Motor neuron (in vitro differentiated cells): ENCODE measurements around the gene LSAMP. TPM values are rescaled to one million over a fixed set of nuclear protein-coding genes. Genes with fewer than 3 reads are reported as not detected.

ENCODE experiments used
- ATAC-seq, 8 experiments: fragments of 200-7000 bp; cut with Tn5 transposase; replicated peaks in 6 of 8; 2 replicates each; pipeline ENCODE4 v1.8.0; 2021; ENCODE audit warnings: mild to moderate bottlenecking in 8 of 8, moderate library complexity in 8 of 8
- H3K27ac ChIP-seq, 2 donors: fragments of 250-450 bp; sonication (Bioruptor Pico); 2 replicates each; pipeline ENCODE4 v1.9.0; 2021; ENCODE audit warnings: antibody characterized with exemption in 2 of 2, mild to moderate bottlenecking in 2 of 2, moderate library complexity in 1 of 2
- H3K4me1 ChIP-seq, 2 donors: fragments of 250-450 bp; sonication (Bioruptor Pico); replicated peaks in 1 of 2; 2 replicates each; pipeline ENCODE4 v1.6.1; 2021; ENCODE audit warnings: antibody characterized with exemption in 2 of 2, mild to moderate bottlenecking in 2 of 2, moderate library complexity in 1 of 2
- H3K4me3 ChIP-seq, 5 donors: fragments of 250-450 bp; sonication (Bioruptor Pico); 2 replicates each; pipeline ENCODE4 v1.9.0; 2021; ENCODE audit warnings: antibody characterized with exemption in 5 of 5, mild to moderate bottlenecking in 5 of 5, moderate library complexity in 4 of 5
- WGBS, 10 experiments: fragments of 450-650 bp; shearing (Covaris generic); methylation state at CpG; one replicate each; pipeline ENCODE4 v1.0.0; 2022; 5-methylcytosine and 5-hydroxymethylcytosine counted together
- in situ Hi-C, 9 experiments: fragments of 400-800 bp; cut with MboI; loops; one replicate each; pipeline ENCODE4 v1.15.0; 2021; ENCODE audit warnings: low sequenced_read_pairs in 9 of 9, low pct_unique_long_range_greater_than_20kb in 2 of 9; ENCODE audit not compliant: unreplicated experiment in 9 of 9
- total RNA-seq, 8 experiments: library from RNA; unstranded; fragments of 300-600 nt; gene quantifications; 2 replicates each; pipeline versions ENCODE4 v1.2.3 to v1.2.4, GENCODE V29; 2022

LSAMP gene
- total RNA-seq, 8 experiments from 2014 or later = 24.4 to 76.5 (median 39.2) TPM

GRCh38 chr3:115937054-115937453 lies 508.2 kb downstream of the LSAMP start:
- no peak for ATAC-seq
- Histone ChIP-seq H3K27ac (no peak overlapping the region), H3K4me3 (no peak overlapping the region), H3K4me1 (no peaks in the 10 kb centered on the region)
- WGBS, 10 experiments = 75 to 100% (median 95%) methylated on average over 1 to 2 of the region's 2 CpGs
- in situ Hi-C loops = no loop called here

GRCh38 chr3:115932807-115933206 lies 512.5 kb downstream of the LSAMP start:
- in situ Hi-C loops = no loop called here
- H3K4me1 ChIP-seq = peaks cover 2 to 15% of the 10 kb centered on the region in 2 donors
- H3K4me3 ChIP-seq = no peak overlapping the region
- no peak for ATAC-seq
- WGBS, 10 experiments = 87 to 100% (median 96%) methylated on average over 4 to 7 of the region's 7 CpGs; no CpG with 5 or more reads in 1 of the 10 experiments
- no peak overlapping the region for H3K27ac ChIP-seq

DNA sequence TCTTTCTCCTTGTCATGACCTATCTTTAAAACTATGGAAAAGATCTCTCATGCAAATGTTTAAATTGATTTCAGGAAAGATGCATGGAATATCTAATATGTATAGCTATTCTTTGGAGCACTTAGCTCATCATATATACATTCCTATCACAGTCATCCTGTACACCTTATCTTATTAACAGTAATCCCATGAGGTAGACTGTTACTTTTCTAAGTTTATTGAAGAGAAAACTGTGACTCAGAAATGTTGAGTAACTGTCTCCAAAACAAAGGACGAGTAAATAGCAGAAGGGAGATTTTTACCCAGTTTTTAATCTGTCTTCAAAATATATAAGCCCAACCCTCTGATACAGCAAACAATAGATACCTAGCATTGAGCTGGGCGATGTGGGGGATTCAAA lies 513.7 kb downstream of the LSAMP start:
- Histone ChIP-seq H3K4me3 (no peak overlapping the region), H3K27ac (no peak overlapping the region), H3K4me1 (peaks cover 2 to 15% of the 10 kb centered on the region in 2 donors)
- 30 to 100% (median 89%) methylated on average over 1 to 2 of the region's 2 CpGs for WGBS, 10 experiments
- ATAC-seq = no peak
- in situ Hi-C loops = no loop called here

DNA sequence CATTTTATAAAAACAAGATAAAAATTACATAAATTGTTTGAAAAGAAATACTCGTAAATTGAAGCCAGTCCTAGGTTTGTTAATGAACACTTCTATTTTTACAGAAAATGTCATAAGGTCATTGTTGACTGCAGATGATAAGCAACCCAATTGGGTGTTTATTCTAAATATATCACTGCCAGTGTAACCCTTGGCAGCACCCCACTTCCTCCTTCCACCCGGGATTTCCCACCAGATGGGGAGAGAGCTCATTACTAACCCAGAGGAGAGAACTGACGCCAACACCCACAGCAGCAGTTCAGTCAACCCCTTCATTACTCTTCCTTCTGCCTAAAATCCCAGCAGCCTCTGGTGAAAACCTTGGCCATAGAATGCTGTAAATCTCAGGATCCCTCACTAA lies 514.4 kb downstream of the LSAMP start:
- no peak overlapping the region for H3K4me3 ChIP-seq
- in situ Hi-C loops = no loop called here
- peak in 1 of 8 experiments; percentile 46 for ATAC-seq
- H3K27ac ChIP-seq = no peak overlapping the region
- H3K4me1 ChIP-seq = peaks cover 2 to 15% of the 10 kb centered on the region in 2 donors
- WGBS, 10 experiments = 20 to 100% (median 85%) methylated on average over 1 to 3 of the region's 3 CpGs; no CpG with 5 or more reads in 1 of the 10 experiments

DNA sequence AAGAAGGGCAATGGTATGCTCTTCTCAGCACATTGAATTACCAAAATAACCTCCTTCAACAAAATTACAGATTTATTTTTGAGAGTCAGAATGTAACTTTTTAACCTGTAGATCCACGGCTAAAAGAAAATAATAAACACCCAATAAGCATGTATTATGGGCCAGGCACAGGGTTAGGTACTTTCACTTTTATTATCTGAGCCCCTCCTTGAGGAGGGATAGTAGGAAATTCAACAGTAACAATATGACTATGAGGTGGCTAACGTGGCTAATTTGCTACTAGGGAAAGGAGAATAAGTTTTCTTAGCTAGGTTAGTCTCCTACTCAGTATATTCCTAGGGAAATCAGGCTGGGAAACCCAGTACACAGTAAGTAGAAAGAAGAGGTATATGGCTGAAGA lies 515.1 kb downstream of the LSAMP start:
- Histone ChIP-seq H3K27ac (no peak overlapping the region), H3K4me3 (no peak overlapping the region), H3K4me1 (peaks cover 2 to 15% of the 10 kb centered on the region in 2 donors)
- in situ Hi-C loops = no loop called here
- ATAC-seq = no peak
- WGBS, 10 experiments = 42 to 100% (median 85%) methylated on average over 1 to 2 of the region's 2 CpGs; no CpG with 5 or more reads in 1 of the 10 experiments

DNA sequence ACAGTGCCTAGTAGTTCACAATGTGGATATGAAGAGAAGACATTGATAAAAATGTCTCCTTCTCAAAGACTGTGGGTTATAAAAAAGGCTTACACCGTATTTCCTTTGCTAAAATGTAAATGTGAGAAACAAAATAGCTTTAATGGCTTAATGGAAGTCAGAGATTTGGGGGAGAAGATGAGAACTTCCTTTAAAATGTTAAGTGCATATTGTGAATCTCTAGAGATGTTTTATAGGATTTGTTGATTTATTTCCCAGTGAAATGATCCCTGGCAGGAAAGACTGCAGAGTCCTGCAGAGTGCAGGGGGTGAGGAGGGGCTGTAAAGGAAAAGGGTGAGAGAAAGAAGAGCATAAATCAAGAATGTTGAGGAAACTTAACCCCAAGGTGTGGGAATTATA lies 516.9 kb downstream of the LSAMP start:
- no peak overlapping the region for H3K4me3 ChIP-seq
- no peak overlapping the region for H3K27ac ChIP-seq
- H3K4me1 ChIP-seq = peaks cover 2 to 15% of the 10 kb centered on the region in 2 donors
- in situ Hi-C loops = no loop called here
- no peak for ATAC-seq
- WGBS, 10 experiments = 29 to 100% (median 44%) methylated on average over 1 of the region's 1 CpG; no CpG with 5 or more reads in 1 of the 10 experiments

DNA sequence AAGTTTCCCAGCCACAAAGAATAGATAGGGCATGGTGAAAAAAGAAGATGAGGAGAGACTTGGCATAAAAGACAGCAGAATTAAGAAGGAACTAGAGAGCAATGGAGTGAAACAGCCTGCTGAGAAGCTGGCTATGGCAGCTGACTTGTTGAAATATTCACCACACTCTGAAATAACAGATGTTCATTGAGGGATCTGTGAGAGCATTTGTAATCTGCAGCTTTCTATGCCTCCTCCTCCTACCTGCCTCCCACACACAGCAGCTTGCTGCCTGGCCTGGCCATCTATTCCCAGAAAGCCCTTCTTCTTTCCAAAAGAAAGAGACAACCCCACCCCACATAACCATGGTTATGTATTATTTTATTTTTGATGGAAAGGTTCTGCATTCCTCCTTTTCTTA lies 518.1 kb downstream of the LSAMP start:
- in situ Hi-C loops = no loop called here

DNA sequence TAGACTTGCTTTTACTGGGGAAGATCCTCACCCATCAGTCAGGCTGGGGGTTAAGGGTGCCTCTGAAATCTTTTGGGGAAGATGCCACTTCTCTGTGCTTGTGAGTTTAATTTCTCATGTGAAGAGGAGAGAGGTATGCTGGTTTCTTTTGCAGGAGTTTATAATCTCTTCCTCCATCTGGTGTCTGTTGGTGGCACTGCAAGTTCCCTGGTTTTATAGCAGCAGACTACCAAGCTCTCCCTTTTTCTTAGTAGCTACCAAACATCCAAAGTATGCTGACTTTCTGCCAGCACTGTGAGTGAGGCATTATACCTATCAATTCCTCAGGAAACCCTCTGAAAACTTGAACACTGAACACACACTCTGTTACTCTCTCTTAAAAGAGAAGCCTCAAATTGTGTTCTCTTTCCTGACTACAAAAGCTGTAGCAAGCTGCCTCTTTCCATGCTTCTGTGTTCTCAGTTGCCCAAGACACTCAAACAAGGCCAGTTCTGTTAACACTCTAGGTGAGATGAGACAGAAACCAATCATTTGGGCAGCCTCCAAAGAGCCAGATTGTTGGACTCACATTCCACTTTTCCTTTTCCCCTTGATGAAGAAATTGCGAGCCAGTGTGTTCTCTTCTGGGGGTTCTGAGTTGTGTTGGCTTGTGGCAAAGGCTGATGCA lies 522.5 kb downstream of the LSAMP start:
- in situ Hi-C loops = no loop called here
- peak in 4 of 8 experiments; percentile 49 to 84 (median 62) for ATAC-seq
- Histone ChIP-seq H3K27ac (no peak overlapping the region), H3K4me3 (no peak overlapping the region), H3K4me1 (no peaks in the 10 kb centered on the region)
- 83 to 100% (median 100%) methylated on average over 1 of the region's 1 CpG; no CpG with 5 or more reads in 2 of the 10 experiments for WGBS, 10 experiments

More for the DNA sequence above, 518.1 kb downstream of the LSAMP start:
- no peak overlapping the region for H3K27ac ChIP-seq
- ATAC-seq = peak in 2 of 8 experiments; percentile 45 to 69
- H3K4me3 ChIP-seq = no peak overlapping the region
- peaks cover 2 to 15% of the 10 kb centered on the region in 2 donors for H3K4me1 ChIP-seq

- in situ Hi-C loops = no loop called here
Measured at GRCh38 chr3:115921711-115922110, 523.6 kb downstream of the LSAMP start.

GRCh38 chr3:115918900-115919299 lies 526.4 kb downstream of the LSAMP start:
- in situ Hi-C loops = no loop called here
- Histone ChIP-seq H3K27ac (no peak overlapping the region), H3K4me1 (no peaks in the 10 kb centered on the region), H3K4me3 (no peak overlapping the region)
- ATAC-seq = no peak
- 86 to 100% (median 92%) methylated on average over 1 to 2 of the region's 2 CpGs; no CpG with 5 or more reads in 5 of the 10 experiments for WGBS, 10 experiments

More at GRCh38 chr3:115921711-115922110, 523.6 kb downstream of the LSAMP start:
- Histone ChIP-seq H3K4me3 (no peak overlapping the region), H3K4me1 (no peaks in the 10 kb centered on the region), H3K27ac (no peak overlapping the region)
- no peak for ATAC-seq

DNA sequence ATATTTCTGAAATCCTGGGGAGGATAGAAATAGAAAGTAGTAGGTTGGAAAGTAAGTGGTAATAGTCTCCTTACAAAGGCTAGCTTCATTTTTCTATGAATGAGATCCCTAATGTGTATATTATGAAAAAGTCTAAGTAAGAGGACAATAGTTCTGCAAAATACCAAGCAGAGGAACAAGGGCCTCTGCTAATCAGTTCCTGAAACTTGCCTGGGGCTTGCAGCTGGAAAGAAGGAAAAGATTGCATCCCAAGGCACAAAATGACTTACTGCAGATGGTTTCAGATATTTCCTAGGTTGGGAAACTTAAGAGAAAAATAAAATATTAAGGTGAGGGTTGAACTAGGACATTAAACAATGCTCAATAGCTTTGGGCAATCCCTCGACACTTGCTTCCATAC lies 528.4 kb downstream of the LSAMP start:
- no peaks in the 10 kb centered on the region for H3K4me1 ChIP-seq
- WGBS, 10 experiments = 77 to 100% (median 100%) methylated on average over 1 of the region's 1 CpG; no CpG with 5 or more reads in 2 of the 10 experiments
- in situ Hi-C loops = no loop called here
- H3K27ac ChIP-seq = no peak overlapping the region
- ATAC-seq = no peak
- H3K4me3 ChIP-seq = no peak overlapping the region

- H3K4me3 ChIP-seq = no peak overlapping the region
- in situ Hi-C loops = no loop called here
- no peaks in the 10 kb centered on the region for H3K4me1 ChIP-seq
- no peak for ATAC-seq
- H3K27ac ChIP-seq = no peak overlapping the region
- WGBS, 10 experiments = 63 to 100% (median 86%) methylated on average over 1 of the region's 1 CpG; no CpG with 5 or more reads in 3 of the 10 experiments
Measured at GRCh38 chr3:115915061-115915460, 530.2 kb downstream of the LSAMP start.

DNA sequence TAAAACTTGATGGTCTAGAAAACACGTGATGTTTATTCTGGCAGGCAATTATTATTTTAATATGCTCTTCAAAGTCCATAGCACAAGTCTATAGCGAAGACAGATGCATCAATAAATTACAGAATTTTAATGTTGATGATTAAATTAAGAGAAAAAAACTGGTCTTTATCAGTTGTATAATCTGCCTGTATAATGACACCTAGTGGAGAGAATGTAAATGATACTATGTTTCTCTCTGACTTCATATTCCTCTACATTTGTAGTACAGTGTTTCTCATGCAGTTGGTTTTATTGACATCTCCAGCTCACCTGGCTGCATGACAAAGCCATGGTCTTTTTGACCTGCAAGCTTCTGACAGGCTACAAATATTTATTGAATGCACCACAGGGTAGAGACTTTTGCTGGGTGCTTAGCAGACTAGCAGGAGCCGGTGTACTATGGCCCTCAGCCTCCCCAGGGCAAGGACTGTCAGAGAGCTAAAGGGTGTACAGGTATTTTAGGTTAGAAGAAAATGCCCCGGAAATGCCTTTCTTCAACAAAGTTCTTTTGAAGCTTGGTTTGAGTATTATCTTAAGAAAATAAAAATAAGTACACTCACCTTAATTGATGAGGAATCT lies 532.1 kb downstream of the LSAMP start:
- peak in 3 of 8 experiments; percentile 46 to 50 (median 49) for ATAC-seq
- Histone ChIP-seq H3K4me3 (no peak overlapping the region), H3K27ac (no peak overlapping the region), H3K4me1 (no peaks in the 10 kb centered on the region)
- WGBS, 10 experiments = 15 to 100% (median 88%) methylated on average over 1 to 4 of the region's 4 CpGs; no CpG with 5 or more reads in 1 of the 10 experiments
- in situ Hi-C loops = no loop called here
